ENCODE results near the gene USP6NL.

USP6NL gene

DNA sequence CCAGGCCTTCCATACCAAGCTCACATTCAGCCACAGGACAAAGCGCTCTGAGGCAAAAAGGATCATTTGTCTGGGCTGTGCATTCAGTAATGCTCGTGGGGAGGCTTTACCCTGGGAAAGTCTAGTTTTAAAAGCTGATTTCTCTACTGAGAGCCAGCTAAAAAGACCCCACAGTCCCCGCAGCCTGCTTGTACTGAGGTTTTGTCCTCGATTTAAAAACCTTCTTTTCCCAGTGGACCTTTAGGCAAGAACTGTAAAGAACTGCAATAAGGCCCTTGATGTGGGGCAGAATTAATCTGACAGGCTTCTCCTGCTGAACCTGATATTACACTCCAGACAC, 180.3 kb downstream of the USP6NL start:
- Histone ChIP-seq H3K27me3 (ENCODE audit: control insufficient read depth, insufficient read depth, low read length) (no peaks in the 10 kb centered on the region), H3K4me1 (ENCODE audit: control insufficient read depth, insufficient read depth, low read length) (peaks cover 30% of the 10 kb centered on the region), H3K9ac (ENCODE audit: low read length) (no peak overlapping the region), H3K4me3 (ENCODE audit: low read depth, low read length) (no peak overlapping the region), H3K9me3 (ENCODE audit: control insufficient read depth, insufficient read depth, low read depth, low read length) (peaks cover 17% of the 10 kb centered on the region), H3K27ac (ENCODE audit: low read depth, low read length) (no peak overlapping the region), H3K36me3 (ENCODE audit: control insufficient read depth, insufficient read depth, low read length) (no peaks in the 10 kb centered on the region)

DNA sequence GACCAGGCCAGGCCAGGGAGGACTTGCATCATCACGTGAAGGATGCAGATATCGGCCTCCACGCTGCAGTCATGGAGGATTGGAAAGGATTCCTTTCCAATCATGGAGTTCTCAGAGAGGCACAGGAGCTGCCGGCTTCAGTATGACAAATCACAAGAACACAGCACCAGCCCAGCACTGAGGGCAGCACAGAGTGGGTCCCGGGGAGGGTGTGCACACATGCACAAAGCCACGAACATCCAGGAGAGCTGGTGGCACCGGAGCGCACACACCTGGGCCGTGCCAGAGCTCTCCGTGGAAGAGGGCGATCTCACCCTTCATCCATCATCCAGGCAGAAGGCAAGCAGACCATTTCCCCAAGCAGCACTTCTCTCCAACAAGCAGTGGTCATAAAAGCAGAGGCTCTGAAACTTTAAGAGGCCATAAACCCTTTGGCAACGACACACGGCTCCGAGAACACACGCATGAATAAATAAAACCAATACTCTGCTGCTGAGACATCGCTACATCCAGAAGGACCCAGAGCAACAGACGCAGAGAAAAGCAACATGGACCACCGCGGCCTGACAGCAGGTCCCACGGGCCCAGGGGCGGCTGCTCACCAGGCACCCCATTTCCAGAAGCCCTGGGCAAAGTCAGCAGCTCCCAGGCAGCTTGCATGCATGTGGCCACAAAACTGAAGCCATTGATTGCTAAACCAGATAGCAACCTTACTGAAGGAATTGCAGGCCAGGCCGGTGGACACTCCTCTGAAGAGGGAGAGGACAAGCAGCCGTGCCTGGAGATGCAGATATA, 180.8 kb downstream of the USP6NL start:
- Histone ChIP-seq H3K27me3 (ENCODE audit: control insufficient read depth, insufficient read depth, low read length) (no peaks in the 10 kb centered on the region), H3K36me3 (ENCODE audit: control insufficient read depth, insufficient read depth, low read length) (no peaks in the 10 kb centered on the region), H3K27ac (ENCODE audit: low read depth, low read length) (no peak overlapping the region), H3K9ac (ENCODE audit: low read length) (no peak overlapping the region), H3K9me3 (ENCODE audit: control insufficient read depth, insufficient read depth, low read depth, low read length) (peaks cover 17% of the 10 kb centered on the region), H3K4me1 (ENCODE audit: control insufficient read depth, insufficient read depth, low read length) (peaks cover 24% of the 10 kb centered on the region), H3K4me3 (ENCODE audit: low read depth, low read length) (no peak overlapping the region)

- Histone ChIP-seq H3K36me3 (ENCODE audit: control insufficient read depth, insufficient read depth, low read length) (no peaks in the 10 kb centered on the region), H3K27ac (ENCODE audit: low read depth, low read length) (no peak overlapping the region), H3K9me3 (ENCODE audit: control insufficient read depth, insufficient read depth, low read depth, low read length) (peaks cover 17% of the 10 kb centered on the region), H3K27me3 (ENCODE audit: control insufficient read depth, insufficient read depth, low read length) (no peaks in the 10 kb centered on the region), H3K9ac (ENCODE audit: low read length) (no peak overlapping the region), H3K4me1 (ENCODE audit: control insufficient read depth, insufficient read depth, low read length) (peaks cover 14% of the 10 kb centered on the region), H3K4me3 (ENCODE audit: low read depth, low read length) (no peak overlapping the region)
These were observed 181.9 kb downstream of the USP6NL start for GRCh38 chr10:11429439-11430052.

GRCh38 chr10:11425676-11426075, 185.8 kb downstream of the USP6NL start:
- H3K27ac ChIP-seq (ENCODE audit: low read depth, low read length): no peak overlapping the region
- no peak overlapping the region for H3K9ac ChIP-seq (ENCODE audit: low read length)
- H3K27me3 ChIP-seq (ENCODE audit: control insufficient read depth, insufficient read depth, low read length): no peaks in the 10 kb centered on the region
- no peaks in the 10 kb centered on the region for H3K36me3 ChIP-seq (ENCODE audit: control insufficient read depth, insufficient read depth, low read length)
- no peak overlapping the region for H3K4me3 ChIP-seq (ENCODE audit: low read depth, low read length)
- H3K4me1 ChIP-seq (ENCODE audit: control insufficient read depth, insufficient read depth, low read length): peaks cover 6% of the 10 kb centered on the region
- peaks cover 17% of the 10 kb centered on the region for H3K9me3 ChIP-seq (ENCODE audit: control insufficient read depth, insufficient read depth, low read depth, low read length)

DNA sequence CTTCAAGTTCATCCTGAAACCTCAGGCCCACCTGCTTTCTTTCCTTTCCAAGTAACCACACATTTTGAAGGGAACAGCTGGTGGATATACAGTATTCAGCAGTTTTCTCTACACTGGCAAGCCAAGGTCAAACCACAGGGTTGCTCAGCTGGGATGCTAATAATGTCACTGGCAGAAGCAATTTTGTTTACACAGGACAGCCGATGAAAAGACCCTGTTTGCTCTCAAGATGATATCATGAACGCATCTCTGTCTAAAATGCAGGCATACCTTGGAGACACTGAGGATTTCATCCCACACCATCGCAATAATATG, 186.2 kb downstream of the USP6NL start:
- Histone ChIP-seq H3K27me3 (ENCODE audit: control insufficient read depth, insufficient read depth, low read length) (no peaks in the 10 kb centered on the region), H3K9ac (ENCODE audit: low read length) (no peak overlapping the region), H3K27ac (ENCODE audit: low read depth, low read length) (no peak overlapping the region), H3K4me3 (ENCODE audit: low read depth, low read length) (no peak overlapping the region), H3K9me3 (ENCODE audit: control insufficient read depth, insufficient read depth, low read depth, low read length) (peaks cover 17% of the 10 kb centered on the region), H3K36me3 (ENCODE audit: control insufficient read depth, insufficient read depth, low read length) (no peaks in the 10 kb centered on the region), H3K4me1 (ENCODE audit: control insufficient read depth, insufficient read depth, low read length) (peaks cover 4% of the 10 kb centered on the region)

DNA sequence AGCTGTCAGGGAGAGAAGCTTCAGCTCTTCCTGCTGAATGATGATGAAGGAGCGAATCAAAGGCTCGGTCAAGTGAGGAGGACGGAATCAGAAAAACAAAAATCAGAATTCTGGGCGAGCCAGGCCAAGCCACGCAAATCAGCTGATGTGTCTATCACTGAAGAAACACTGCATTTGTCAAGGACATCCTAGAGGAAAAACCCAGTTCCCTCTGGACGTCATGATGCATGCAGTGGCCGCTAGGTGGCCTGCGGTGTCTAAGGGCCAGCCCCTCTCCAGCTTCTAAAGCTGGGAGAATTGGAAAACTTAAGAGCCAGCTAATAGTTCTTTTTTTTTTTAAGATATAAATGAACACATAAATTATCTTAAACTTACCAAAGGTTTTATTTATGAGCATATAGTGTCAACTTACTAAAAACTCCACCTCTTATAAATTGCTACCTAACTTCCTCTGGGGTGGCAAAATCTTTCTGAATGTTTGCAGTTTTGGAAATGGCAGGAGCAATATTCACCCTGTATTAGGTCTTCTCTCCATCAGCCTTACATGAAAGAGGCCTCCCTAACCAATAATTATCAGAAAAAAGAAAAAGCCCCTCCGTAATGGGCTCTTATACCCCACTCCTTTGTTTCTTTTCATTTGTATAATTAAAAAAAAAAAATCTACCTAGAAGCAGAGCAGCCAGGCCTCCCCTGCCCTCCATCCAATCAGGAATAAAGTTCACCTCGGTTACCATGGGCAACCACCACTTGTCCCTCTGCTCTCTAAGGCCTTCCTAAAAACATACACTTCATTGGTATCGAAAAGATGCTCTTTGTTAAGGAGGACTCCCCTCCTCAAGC, 186.8 kb downstream of the USP6NL start:
- no peak overlapping the region for H3K9ac ChIP-seq (ENCODE audit: low read length)
- H3K4me1 ChIP-seq (ENCODE audit: control insufficient read depth, insufficient read depth, low read length): peaks cover 4% of the 10 kb centered on the region
- no peak overlapping the region for H3K27ac ChIP-seq (ENCODE audit: low read depth, low read length)
- H3K27me3 ChIP-seq (ENCODE audit: control insufficient read depth, insufficient read depth, low read length): no peaks in the 10 kb centered on the region
- no peak overlapping the region for H3K4me3 ChIP-seq (ENCODE audit: low read depth, low read length)
- peaks cover 12% of the 10 kb centered on the region for H3K9me3 ChIP-seq (ENCODE audit: control insufficient read depth, insufficient read depth, low read depth, low read length)
- no peaks in the 10 kb centered on the region for H3K36me3 ChIP-seq (ENCODE audit: control insufficient read depth, insufficient read depth, low read length)

GRCh38 chr10:11416974-11417373, 194.5 kb downstream of the USP6NL start:
- Histone ChIP-seq H3K36me3 (ENCODE audit: control insufficient read depth, insufficient read depth, low read length) (no peaks in the 10 kb centered on the region), H3K9ac (ENCODE audit: low read length) (no peak overlapping the region), H3K27me3 (ENCODE audit: control insufficient read depth, insufficient read depth, low read length) (no peaks in the 10 kb centered on the region), H3K4me1 (ENCODE audit: control insufficient read depth, insufficient read depth, low read length) (no peaks in the 10 kb centered on the region), H3K9me3 (ENCODE audit: control insufficient read depth, insufficient read depth, low read depth, low read length) (no peaks in the 10 kb centered on the region), H3K27ac (ENCODE audit: low read depth, low read length) (no peak overlapping the region), H3K4me3 (ENCODE audit: low read depth, low read length) (no peak overlapping the region)

GRCh38 chr10:11415095-11415494, 196.4 kb downstream of the USP6NL start:
- H3K9me3 ChIP-seq (ENCODE audit: control insufficient read depth, insufficient read depth, low read depth, low read length): no peaks in the 10 kb centered on the region
- no peak overlapping the region for H3K4me3 ChIP-seq (ENCODE audit: low read depth, low read length)
- H3K36me3 ChIP-seq (ENCODE audit: control insufficient read depth, insufficient read depth, low read length): no peaks in the 10 kb centered on the region
- H3K4me1 ChIP-seq (ENCODE audit: control insufficient read depth, insufficient read depth, low read length): no peaks in the 10 kb centered on the region
- no peak overlapping the region for H3K9ac ChIP-seq (ENCODE audit: low read length)
- H3K27ac ChIP-seq (ENCODE audit: low read depth, low read length): no peak overlapping the region
- no peaks in the 10 kb centered on the region for H3K27me3 ChIP-seq (ENCODE audit: control insufficient read depth, insufficient read depth, low read length)

DNA sequence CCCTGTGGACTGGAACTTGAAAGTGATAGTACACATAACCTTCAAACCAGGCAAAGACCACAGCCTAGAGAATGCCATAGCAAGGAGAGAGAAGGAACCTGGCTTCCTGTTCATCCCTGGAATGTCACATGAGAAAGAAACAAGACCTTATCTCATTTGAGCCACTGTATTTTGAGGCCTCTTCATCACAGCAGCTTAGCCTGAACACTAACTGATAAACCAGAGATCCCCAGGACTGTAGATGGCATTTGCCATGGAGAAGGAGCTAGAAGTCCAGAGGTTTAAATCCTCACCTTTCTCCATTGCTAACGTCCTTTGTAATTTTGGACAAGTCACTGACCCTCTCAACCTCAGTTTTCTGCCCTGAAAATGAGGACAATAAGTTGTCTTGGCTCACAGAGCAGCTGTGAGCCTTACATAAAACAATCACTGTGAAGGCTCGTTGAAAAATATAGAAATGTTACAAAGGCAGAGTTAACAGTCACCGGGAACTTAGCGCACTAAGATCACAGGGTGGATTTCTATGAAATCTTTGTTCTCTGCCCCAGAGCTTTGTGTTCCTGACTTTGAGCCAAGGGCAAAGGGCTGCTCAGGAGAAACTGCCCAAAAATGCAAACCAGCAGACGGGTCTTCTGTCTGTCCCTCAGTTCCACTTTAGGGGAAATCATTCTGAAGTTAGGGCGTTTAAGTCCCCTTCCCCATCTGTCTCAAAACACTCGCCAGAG, 197.0 kb downstream of the USP6NL start:
- H3K4me3 ChIP-seq (ENCODE audit: low read depth, low read length): no peak overlapping the region
- H3K27me3 ChIP-seq (ENCODE audit: control insufficient read depth, insufficient read depth, low read length): no peaks in the 10 kb centered on the region
- no peaks in the 10 kb centered on the region for H3K9me3 ChIP-seq (ENCODE audit: control insufficient read depth, insufficient read depth, low read depth, low read length)
- no peak overlapping the region for H3K27ac ChIP-seq (ENCODE audit: low read depth, low read length)
- H3K36me3 ChIP-seq (ENCODE audit: control insufficient read depth, insufficient read depth, low read length): no peaks in the 10 kb centered on the region
- no peak overlapping the region for H3K9ac ChIP-seq (ENCODE audit: low read length)
- H3K4me1 ChIP-seq (ENCODE audit: control insufficient read depth, insufficient read depth, low read length): peaks cover 4% of the 10 kb centered on the region; the same call in 1 of the 2 replicates

DNA sequence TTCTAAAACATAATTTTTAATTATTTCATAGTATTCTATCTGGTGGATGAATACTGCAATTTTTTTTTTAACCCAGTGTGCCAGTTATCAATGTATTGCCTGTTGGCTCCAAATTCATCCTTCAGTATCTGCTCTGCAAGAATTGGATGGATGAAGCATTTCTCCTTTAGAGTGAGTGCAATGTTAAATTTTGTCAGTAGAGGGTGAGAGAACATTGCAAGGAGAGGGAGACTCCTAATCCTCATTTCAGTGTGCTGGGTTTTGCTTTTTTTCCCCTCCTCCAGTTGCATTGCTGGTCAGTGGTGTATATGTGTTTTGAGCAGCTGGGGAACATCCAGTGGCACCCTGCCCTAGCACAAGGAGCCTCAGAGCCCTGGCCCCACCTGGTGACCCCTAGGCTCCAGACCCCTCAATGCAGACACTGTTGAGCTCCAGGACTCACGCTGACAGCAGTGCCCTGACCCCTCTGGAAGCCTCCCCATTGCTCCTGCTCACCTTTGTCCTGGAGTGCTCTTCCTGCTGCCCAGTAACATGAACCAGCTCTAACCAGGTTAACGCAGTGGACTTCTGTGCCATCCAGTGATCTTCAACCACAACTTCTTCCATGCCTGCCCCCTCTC, 199.4 kb downstream of the USP6NL start:
- Histone ChIP-seq H3K9ac (ENCODE audit: low read length) (no peak overlapping the region), H3K9me3 (ENCODE audit: control insufficient read depth, insufficient read depth, low read depth, low read length) (peaks cover 3% of the 10 kb centered on the region; the same call in 1 of the 2 replicates), H3K4me1 (ENCODE audit: control insufficient read depth, insufficient read depth, low read length) (peaks cover 7% of the 10 kb centered on the region), H3K36me3 (ENCODE audit: control insufficient read depth, insufficient read depth, low read length) (no peaks in the 10 kb centered on the region), H3K27ac (ENCODE audit: low read depth, low read length) (no peak overlapping the region), H3K4me3 (ENCODE audit: low read depth, low read length) (no peak overlapping the region), H3K27me3 (ENCODE audit: control insufficient read depth, insufficient read depth, low read length) (no peaks in the 10 kb centered on the region)

All from HUES6 (cell line).